GM19372 (cell line): ENCODE measurements around the gene AUTS2.
"Not testable (repeated sequence)": the region's sequence is repeated elsewhere in the genome, so short reads cannot be mapped to it uniquely, and the experiment has no call there.

ENCODE experiments used
- ATAC-seq: cut with Tn5 transposase; IDR thresholded peaks from one replicate; pipeline ENCODE4 v1.9.1; 2021; ENCODE audit warnings: mild to moderate bottlenecking, low read depth, moderate library complexity; ENCODE audit not compliant: unreplicated experiment

Gene AUTS2

DNA sequence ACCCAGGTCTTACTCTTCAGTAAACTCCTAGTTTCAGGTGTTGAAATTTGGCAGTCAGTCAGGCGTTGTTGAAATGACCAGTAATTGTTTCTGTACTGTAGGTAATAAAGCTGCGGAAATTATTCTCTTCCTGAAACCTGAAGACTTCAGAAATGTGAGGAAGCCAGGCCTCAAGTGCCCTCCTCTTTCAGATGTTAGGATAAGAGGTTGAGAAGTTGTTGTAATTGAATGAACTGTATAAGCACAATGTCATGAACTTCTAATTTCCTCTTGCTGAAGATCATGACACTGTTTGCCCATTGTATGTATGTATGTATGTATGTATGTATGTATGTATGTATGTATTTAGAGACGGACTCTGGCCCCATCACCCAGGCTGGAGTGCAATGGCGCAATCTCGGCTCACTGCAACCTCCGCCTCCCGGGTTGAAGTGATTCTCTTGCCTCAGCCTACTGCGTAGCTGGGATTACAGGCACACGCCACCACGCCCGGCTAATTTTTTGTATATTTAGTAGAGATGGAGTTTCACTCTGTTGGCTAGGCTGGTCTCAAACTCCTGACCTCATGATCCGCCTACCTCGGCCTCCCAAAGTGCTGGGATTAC lies 1131.4 kb downstream of the AUTS2 start:
- ATAC-seq = not testable (repeated sequence)

DNA sequence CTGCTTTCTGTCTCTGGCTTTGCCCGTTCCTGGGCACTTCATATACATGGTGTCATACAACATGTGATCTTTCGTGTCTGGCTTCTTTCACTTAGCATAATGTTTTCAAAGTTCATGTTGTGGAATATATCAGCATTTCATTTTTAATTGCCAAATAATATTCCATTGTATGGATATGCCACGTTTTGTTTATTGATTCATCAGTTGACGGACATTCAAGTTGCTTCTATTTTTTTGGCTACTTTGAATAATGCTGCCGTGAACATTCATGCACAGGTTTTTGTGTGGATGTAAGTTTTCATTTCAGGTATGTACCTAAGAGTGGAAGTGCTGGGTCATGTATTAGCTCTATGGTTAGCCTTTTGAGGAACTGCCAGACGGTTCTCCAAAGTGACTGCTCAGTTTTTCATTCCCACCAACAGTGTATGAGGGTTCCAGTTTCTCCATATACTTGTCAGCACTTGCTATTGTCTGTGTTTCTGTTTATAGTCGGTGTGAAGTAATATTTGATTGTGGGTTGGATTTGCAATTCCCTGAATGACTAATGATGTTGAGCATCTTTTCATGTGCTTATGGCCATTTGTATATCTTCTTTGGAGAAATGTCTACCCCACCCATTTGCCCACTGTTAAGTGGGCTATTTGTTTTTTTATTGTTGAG lies 1132.3 kb downstream of the AUTS2 start:
- no peak for ATAC-seq

DNA sequence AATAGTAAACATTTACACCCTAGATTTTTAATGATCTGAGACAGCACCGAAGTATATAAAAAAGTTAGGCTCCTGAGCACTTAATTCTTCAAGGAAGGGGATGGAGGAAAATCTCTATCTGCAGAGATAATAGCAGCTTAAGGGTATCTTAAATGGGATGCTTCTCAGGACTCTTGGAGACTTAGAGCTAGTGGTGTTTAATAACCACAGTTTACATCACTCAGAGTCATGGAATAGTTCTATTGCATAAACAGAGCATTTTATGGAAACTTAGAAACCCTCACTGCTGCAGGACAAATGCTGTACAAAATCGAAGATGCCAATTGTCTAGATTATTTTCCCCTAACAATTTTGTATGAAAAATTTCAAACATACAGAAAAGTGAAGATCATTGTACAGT lies 1134.8 kb downstream of the AUTS2 start:
- ATAC-seq = no peak

DNA sequence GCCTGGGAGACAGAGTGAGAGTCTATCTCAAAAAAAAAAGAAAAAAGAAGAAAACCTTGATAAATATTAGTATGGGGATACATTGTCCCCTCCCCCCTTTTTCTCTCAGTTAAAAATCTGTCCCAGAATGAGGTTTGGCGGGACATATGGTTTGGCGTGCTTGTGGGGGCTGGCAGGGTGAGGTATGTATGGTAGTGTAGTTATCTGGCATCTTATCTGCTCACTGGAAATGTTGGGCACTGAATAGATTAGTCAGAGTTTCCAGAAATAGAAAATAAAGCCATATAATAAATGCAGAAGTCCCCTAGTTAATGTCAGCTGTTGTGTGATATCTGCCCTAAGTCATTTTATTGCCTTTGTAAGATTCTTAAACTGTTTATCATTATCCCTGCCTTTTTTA lies 1136.1 kb downstream of the AUTS2 start:
- no peak for ATAC-seq

DNA sequence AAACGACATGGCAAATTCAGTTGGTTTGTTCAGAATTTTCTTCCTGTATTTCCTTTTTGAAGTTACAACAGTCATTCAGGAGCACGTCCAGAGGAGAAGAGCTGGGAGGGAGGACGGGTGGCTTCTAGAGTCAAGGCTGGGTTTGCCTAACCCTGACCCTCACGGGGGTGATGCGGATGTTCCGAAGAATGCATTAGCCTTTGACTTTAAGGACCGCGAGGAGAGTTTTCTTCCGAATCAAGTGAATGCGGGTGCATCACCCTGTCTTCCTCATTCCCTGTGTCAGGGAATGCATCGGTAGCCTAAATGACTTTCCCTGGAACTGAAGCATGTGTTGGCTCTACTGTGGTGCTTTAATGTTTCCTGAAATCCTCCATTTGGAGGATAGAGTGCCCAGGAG lies 1137.0 kb downstream of the AUTS2 start:
- no peak for ATAC-seq

DNA sequence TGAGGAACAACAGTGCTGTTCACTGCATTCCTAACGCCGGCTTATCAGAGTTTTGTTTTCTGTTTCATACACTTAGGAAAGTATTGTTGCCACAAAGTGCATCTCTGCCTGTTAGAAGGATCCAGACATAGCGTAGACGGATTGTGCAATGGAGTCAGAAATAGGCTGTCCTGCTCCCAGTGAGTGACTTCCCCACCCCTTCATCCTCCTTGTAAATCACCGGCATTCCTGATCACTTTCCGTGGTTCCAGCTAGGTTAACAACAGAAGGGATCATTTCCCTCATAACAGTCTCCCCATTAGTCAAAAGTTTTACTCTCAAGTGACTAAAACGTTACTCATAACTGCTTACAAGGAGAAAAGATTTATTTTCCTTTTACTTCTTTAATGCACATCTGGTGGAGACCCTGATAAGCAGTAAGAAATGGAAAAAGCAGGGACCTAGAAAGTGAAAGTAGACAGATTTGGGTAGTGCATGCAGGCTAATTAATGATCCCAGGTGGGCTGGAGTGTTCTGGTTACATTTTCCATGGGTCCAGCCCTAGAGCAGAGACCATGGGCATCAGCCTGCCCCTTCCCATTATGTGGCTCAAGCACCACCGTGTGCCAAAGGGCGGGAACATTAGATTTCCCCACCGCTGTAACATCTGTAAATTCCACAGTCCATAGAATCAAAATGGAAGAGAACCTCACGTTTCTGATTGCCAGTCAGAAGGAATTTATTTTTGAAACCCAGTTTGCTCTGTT lies 1138.6 kb downstream of the AUTS2 start:
- ATAC-seq = no peak

DNA sequence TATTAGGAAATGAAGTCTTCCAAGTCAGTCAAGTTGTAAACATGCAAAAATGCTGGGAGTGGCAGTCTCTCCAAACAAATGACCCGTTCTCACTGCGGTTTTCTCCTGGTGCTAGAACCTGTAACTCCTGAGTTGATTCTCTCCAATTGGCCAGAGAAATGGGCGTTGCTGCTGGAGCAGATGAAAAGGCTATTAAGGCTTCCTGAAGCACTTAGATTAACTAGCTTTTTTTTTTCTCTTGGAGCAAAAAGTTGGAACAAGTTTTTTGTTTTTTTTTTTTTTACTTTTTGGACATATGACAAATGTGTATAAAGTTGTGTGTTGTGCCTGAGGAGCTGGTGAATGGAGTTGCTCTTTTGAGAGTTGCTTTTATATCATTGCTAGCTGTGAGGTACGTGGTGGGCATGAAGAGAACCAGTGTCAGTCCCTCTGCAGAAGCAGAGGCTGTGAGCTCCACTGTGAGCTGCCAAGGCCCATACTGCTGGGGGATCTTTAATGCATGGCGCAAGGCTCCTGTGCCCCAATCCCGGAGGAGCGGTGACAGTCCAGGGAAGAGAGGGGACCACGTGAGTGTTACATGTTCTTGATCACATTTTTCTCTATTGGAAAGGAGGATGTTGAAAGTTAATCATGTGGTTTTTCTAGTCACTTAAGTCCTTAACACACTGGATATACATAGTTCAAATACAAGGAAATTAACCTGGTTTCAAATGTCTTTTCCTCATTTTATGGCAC lies 1140.0 kb downstream of the AUTS2 start:
- no peak for ATAC-seq

DNA sequence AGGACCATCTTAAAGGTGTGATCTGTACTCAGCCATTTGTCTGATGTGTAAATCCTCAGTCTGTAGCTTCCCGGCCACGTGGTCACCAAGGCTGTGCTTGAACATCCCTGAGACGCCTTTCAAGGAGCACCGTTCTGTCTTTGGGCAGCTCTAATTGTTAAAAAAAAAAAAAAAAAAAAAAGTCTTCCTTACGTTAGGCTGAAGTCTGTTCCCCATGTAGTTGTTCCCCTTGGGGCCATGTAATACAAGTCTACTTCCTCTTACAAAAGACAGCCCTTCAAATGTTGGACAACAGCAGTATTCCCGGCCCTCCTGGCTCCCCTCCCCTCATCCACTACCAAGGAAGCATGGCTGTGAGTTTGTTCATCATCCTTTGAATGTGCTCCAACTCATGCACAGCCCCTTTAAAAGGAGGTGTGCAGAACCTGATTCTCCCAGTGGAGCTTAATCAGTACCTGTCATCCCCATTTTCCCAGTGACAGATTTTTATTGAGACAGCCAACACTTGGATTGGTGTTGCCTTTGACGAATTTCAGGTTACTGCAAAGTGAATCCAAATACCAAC lies 1141.5 kb downstream of the AUTS2 start:
- no peak for ATAC-seq

DNA sequence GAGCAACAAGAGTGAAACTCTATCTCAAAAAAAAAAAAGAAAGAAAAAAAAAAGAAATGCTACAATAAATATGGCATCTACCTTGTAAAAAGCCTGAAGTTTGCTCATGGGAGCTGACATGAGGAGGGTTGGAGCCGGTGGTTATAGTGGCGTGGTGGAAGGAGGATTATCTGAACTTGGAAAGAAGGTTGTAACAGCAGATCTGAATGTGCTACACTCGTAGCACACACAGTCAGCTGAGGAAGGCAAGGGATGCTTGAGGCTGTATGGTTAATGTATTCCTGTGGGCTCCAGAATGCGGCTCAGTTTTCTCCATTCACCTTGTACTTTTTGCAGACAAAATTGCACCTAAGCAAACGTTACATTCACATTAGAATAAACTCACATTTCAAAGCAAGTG lies 1143.4 kb downstream of the AUTS2 start:
- ATAC-seq = no peak

DNA sequence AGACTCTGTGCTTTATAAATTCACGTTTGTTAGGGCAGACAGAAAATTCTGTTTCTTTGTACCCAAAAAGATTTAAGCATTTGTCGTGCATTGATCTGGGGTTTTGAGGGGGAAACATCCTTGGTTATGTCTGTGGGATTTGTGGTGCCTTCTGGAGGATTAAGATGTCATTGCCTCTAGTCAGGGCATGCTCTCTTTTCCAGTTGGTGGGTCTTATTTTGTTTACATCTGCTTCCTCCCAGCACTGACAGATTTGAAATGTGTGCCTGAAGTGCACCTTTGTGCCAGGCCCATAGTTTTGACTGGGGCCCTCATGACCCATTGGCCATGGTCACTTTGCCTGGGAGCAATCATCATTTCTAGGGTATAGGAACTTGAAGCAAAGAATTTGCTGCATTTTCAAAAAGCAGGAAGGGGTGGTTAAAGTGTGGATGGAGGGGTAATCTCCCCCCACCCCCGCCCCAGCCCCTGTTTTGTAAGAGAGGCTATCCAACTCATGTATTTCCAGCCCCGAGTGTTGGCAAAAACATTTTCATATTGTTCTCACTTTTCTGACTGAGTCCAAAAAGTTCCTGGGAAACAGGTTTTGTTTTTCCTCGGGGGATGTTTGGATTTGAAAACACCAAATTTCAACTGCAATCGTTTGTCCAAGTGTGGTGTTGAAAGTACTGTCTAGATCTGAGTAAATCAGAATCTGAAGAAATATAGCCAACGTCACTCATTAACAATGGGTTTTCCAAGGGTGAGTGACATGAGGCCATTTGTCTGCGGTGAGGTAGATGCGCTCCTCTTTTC lies 1145.5 kb downstream of the AUTS2 start:
- ATAC-seq = no peak

DNA sequence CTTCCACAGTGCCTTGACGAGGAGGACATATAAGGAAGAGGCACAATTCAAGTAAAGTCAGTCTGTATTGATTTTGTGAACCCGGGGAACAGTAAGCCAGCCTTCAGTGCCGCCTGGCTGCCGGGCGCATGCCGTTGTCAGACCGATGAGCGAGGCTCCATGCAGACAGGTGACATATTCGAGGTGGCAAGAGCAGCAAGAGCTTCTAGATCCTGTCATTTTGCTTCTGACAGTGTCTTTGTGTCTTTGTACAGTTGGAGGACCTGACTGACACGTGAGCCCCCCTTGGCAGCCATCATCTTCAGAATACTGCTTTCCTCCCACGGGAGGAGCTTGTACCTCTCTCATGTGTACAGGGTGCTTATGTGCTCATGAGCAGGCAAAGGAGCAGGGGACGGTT lies 1146.2 kb downstream of the AUTS2 start:
- ATAC-seq = no peak

DNA sequence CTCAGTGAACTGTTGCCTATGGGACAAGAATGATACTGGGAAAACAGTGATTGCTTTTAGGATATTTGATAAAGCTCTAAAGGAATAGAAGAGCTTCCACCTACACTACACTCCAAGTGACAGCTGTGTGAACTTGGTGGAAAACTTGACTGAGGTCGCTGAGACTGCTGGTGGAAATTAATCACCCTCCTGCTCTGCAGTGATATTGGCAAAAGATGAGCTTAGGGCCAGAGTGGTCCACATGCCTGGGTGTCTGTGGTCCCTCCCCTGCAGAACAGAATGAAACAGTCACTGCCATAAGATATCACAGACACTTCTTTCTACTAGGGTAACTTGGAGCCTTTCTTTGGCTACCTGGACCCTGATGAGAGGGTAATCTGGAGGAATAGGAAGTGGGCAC lies 1151.6 kb downstream of the AUTS2 start:
- no peak for ATAC-seq

DNA sequence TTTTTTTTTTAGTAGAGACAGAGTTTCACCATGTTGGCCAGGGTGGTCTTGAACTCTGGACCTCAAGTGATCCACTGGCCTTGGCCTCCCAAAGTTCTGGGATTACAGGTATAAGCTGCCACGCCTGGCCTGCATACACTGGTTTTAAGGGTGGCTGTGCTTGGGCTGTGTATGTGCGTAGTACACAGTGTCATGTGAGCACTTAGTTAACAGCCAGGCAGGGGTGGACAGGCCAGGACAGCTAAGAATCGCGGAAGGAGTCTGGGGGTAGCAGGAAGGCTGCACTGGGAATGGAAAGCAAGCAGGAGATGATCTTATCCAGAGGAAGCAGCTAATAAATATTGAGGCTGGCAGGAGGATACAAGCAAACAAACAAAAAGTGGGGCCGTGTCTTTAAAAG lies 1153.6 kb downstream of the AUTS2 start:
- ATAC-seq = no peak

DNA sequence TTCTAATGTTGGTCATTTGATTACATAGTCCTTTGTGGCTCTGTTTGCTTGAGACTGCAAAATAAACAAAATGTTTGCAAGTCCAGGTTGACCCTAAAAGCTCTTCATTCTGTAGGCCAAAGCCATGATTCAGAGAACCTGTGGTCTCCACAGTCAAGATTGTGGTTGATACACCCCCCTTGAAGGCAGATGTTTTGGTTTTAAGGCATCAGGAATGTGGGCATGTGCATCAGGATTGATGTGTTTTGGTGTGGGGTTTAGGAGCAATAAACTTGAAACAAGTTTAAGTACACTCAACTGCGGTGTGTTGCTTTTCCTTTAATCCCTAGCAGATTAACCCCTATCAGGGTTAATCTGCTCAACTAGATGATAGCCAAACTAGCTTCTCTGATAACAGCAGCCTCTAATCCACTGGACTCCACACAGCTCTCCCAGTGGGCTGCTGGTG lies 1154.5 kb downstream of the AUTS2 start:
- ATAC-seq = no peak

DNA sequence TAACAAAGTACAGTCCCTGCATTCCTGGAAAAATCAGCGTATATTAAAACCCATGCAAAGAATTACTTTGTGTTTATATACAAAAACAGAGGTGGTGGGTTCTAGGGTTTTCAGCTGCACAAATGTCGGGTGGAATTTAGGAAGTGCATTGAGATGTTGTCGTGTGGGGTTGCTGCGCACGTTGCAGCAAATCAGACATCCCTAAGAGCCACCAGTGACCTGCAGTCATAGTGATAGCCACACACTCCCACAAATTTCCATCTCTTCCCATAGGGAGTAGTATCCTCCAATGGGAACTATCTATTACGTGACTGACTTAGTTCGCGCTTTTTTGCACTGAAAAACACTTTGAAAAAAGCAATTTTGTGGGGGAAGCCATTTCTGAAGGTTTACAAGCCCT lies 1158.5 kb downstream of the AUTS2 start:
- ATAC-seq = no peak

DNA sequence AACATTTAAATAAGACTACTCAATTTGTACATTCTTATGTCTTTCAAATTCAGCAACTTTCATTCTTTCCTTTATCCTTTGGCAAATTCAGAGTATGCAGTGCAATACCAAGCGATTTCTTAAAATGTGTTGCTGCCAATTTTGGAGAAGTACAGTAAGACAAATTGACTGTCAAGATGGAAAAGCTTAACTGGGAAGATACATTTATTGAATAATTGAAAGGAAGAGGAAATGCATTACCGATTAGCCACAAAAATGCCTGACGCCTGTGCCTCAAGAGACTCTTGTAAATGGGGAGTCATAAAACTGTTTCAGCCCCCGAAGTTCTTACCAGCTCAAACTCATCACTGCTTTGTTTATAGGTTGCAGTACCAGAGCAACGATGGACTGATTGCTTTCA lies 1160.4 kb downstream of the AUTS2 start:
- ATAC-seq = no peak

DNA sequence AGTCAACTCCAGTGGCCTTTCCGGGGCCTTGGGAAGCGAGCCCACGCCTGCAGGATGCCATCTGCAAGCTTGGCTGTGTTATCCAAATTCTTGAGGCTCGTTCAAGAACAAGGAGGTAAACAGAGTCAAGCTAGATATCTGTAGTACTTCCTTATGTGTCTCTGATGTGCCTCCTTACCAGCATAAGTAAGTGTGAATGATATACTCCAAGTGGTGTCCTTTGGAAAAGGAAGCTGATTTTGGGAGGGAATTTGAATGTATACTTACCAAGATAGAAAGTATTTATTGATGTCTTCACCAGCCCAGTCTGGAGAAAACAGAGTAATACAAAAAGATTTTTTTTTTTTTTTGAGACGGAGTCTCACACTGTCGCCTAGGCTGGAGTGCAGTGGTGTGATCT lies 1161.4 kb downstream of the AUTS2 start:
- ATAC-seq = no peak

DNA sequence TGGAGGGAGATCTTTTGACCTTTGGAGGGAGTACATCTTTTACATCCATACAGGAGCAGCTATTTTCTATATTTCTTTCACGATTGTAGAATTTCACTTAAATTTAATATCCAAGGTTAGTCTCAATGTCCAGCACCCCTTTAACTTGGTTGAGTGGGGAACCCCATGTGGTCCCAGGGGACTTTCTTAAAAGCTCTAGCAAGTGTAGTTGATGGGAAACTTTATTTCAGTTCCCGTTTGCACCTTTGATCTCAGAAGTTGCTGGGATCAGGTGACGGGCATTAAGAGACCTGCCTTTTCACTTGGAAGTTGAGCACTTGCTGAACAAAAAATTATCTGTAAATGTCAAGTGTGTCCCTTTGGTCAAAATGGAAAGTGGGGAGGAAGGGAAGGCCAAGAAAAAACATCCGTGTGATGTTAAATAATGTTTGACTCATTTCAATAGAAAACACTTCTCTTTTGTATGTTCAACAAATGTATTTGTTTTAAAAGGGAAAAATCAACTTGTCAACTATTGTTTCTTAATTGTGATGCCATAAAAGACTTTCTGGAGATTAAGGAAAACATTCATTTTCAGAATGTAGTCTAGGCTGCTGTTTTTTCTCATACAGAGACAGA lies 1163.5 kb downstream of the AUTS2 start:
- no peak for ATAC-seq

DNA sequence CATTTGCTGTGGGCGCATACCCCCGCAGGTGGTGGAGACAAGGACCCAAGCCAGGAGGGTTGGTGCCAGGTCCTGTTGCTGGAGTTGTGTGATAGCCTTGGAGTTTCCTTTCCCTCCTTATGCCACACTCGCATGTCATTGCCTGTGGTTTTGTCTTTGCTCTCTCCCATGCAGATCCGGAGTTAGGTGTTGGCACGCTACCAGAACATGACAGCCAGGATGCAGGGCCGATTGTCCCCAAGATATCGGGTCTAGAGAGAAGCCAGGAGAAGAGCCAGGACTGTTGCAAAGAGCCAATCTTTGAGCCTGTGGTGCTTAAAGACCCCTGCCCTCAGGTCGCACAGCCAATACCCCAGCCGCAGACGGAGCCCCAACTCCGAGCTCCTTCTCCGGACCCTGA lies 1164.4 kb downstream of the AUTS2 start:
- no peak for ATAC-seq
